Transverse colon (tissue), 4 donors: ENCODE data around the gene BPIFB1.

Experiments
- CTCF ChIP-seq, 5 experiments: fragments of 200-600 bp in 3 of 5; fragments of 450-650 bp in 2 of 5; sonication (generic) in 3 of 5; IDR thresholded peaks; 1 replicate in 2 of 5; 2 replicates in 3 of 5; pipeline ENCODE4 v1.5.1; 2016 to 2017; ENCODE audit warnings: antibody characterized with exemption in 5 of 5, inconsistent platforms in 3 of 5, mild to moderate bottlenecking in 2 of 5, moderate library complexity in 1 of 5
- POLR2AphosphoS5 ChIP-seq, 3 donors: sonication (generic); formaldehyde crosslinking; IDR thresholded peaks; one replicate each; pipeline ENCODE4 v1.6.1; 2016; ENCODE audit warnings: antibody characterized with exemption in 3 of 3

- no peak for TF ChIP-seq CTCF (IDR thresholded peaks at IDR 0.05)
- no peak for TF ChIP-seq POLR2AphosphoS5 (IDR thresholded peaks at IDR 0.05)
These were observed 30.8 kb downstream of the BPIFB1 start for GRCh38 chr20:33313686-33314314.
